Tibial nerve (tissue), 3 donors: ENCODE data around the gene PTCH1.

Experiments
- CTCF ChIP-seq, 5 experiments: fragments of 200-600 bp in 3 of 5; fragments of 450-650 bp in 2 of 5; sonication (generic) in 3 of 5; IDR thresholded peaks; one replicate each; pipeline ENCODE4 v1.5.1; 2016 to 2019; ENCODE audit warnings: antibody characterized with exemption in 5 of 5, mild to moderate bottlenecking in 3 of 5, moderate library complexity in 2 of 5
- POLR2A ChIP-seq, 2 donors: fragments of 450-650 bp; IDR thresholded peaks; one replicate each; pipeline ENCODE4 v1.6.1; 2017; ENCODE audit warnings: antibody characterized with exemption in 2 of 2, mild to moderate bottlenecking in 2 of 2, moderate library complexity in 2 of 2

GRCh38 chr9:95494416-95495371 is 22.1 kb downstream of the PTCH1 start:
- TF ChIP-seq CTCF (IDR thresholded peaks at IDR 0.05) (no peak), POLR2A (IDR thresholded peaks at IDR 0.05) (no peak)
